GM12878 (cell line): ENCODE results near the gene LHFPL3. TPM values are rescaled to one million over a fixed set of nuclear protein-coding genes. Genes with fewer than 3 reads are reported as not detected.

Experiments used
- ATAC-seq: fragments of 200-7000 bp; cut with Tn5 transposase; 3 replicates; pipeline ENCODE4 v1.9.1; 2020; ENCODE audit warnings: mild to moderate bottlenecking, moderate library complexity
- BruUV-seq: library from RNA; stranded (reverse); fragments of 400-500 nt; replicated peaks from 2 replicates; lab custom pipeline; 2021; lab: Mats Ljungman, UMichigan
- CTCF ChIA-PET: fragments of 300-600 bp; sonication (Branson Sonifier 250); formaldehyde crosslinking; extraction: SDS; loops from one replicate; lab custom pipeline; 2021; ENCODE audit warnings: inconsistent platforms; lab: Yijun Ruan, JAX
- POLR2A ChIA-PET: fragments of 350-600 bp; formaldehyde crosslinking; extraction: SDS; loops from one replicate; lab custom pipeline; 2021; ENCODE audit warnings: inconsistent platforms; lab: Charles Lee
- RAD21 ChIA-PET: fragments of 300-600 bp; sonication (Branson Sonifier 250); formaldehyde crosslinking; loops from one replicate; lab custom pipeline; 2023; ENCODE audit warnings: antibody characterized with exemption; ENCODE audit not compliant: unreplicated experiment; lab: Charles Lee
- SMC1A ChIA-PET: fragments of 300-600 bp; sonication (Branson Sonifier 250); formaldehyde crosslinking; loops from one replicate; lab custom pipeline; 2023; ENCODE audit not compliant: unreplicated experiment, uncharacterized antibody; lab: Charles Lee
- DNase-seq: peaks from one replicate; pipeline ENCODE4 v3.0.0-alpha.2; 2011; ENCODE audit warnings: low read depth, low spot score
- FAIRE-seq: peaks from 3 replicates; lab custom pipeline; 2011; peaks lifted over from hg19 to GRCh38; lab: Jason Lieb, UNC
- H2AFZ ChIP-seq: 2 replicates; pipeline ENCODE4 v1.6.0; 2011; ENCODE audit warnings: low read depth, low read length, control low read depth; ENCODE audit not compliant: control insufficient read depth
- H3K27ac ChIP-seq: 2 replicates; pipeline ENCODE4 v1.5.1; 2011; ENCODE audit warnings: control low read depth; ENCODE audit not compliant: control insufficient read depth, insufficient read depth
- H3K27me3 ChIP-seq, 2 experiments: replicated peaks in 1 of 2; 2 replicates each; pipeline versions ENCODE4 v1.6.0 to v1.6.1; 2011; ENCODE audit warnings: low read length in 1 of 2; ENCODE audit not compliant: control insufficient read depth in 2 of 2, insufficient read depth in 2 of 2
- H3K36me3 ChIP-seq, 2 experiments: 2 replicates each; pipeline ENCODE4 v1.5.1; 2011; ENCODE audit warnings: low read length in 1 of 2; ENCODE audit not compliant: control insufficient read depth in 2 of 2, insufficient read depth in 2 of 2
- H3K4me1 ChIP-seq: 2 replicates; pipeline ENCODE4 v1.6.1; 2011; ENCODE audit warnings: mild to moderate bottlenecking, low read length, moderate library complexity, mixed read lengths; ENCODE audit not compliant: control insufficient read depth, insufficient read depth
- H3K4me2 ChIP-seq: 2 replicates; pipeline ENCODE4 v1.6.0; 2011; ENCODE audit warnings: control low read depth; ENCODE audit not compliant: control insufficient read depth, insufficient read depth
- H3K4me3 ChIP-seq: fragments of 200-600 bp; sonication (generic); 2 replicates; pipeline ENCODE4 v1.5.1; 2016
- H3K79me2 ChIP-seq: 2 replicates; pipeline ENCODE4 v1.6.0; 2011; ENCODE audit warnings: low read length; ENCODE audit not compliant: control insufficient read depth, insufficient read depth
- H3K9ac ChIP-seq: 2 replicates; pipeline ENCODE4 v1.8.0; 2011; ENCODE audit warnings: low read length, control low read depth, mixed read lengths; ENCODE audit not compliant: control insufficient read depth, insufficient read depth
- H3K9me3 ChIP-seq: replicated peaks from 3 replicates; pipeline ENCODE4 v1.5.1; 2011; ENCODE audit warnings: mild to moderate bottlenecking, low read length; ENCODE audit not compliant: control insufficient read depth, insufficient read depth
- H4K20me1 ChIP-seq: 2 replicates; pipeline ENCODE4 v1.6.0; 2011; ENCODE audit not compliant: control insufficient read depth, insufficient read depth
- IKZF2 ChIP-seq, 2 experiments: fragments of 450-650 bp; IDR thresholded peaks; 2 replicates each; pipeline ENCODE4 v1.6.1; 2017; ENCODE audit warnings: mild to moderate bottlenecking in 2 of 2, moderate library complexity in 2 of 2
- IRF4 ChIP-seq: IDR thresholded peaks from 2 replicates; pipeline ENCODE4 v1.6.1; 2011; ENCODE audit warnings: low read depth, low read length
- JUNB ChIP-seq: IDR thresholded peaks from 2 replicates; pipeline ENCODE4 v1.6.1; 2016; ENCODE audit warnings: antibody characterized with exemption, mild to moderate bottlenecking
- MTA2 ChIP-seq: fragments of 450-650 bp; IDR thresholded peaks from 2 replicates; pipeline ENCODE4 v1.6.1; 2016; ENCODE audit warnings: low read depth, mild to moderate bottlenecking, moderate library complexity
- NFYB ChIP-seq: IDR thresholded peaks from 2 replicates; pipeline ENCODE4 v1.6.1; 2011; ENCODE audit warnings: low read depth, mild to moderate bottlenecking, low read length, improper control_type of control experiment, moderate library complexity; ENCODE audit not compliant: insufficient read depth
- NR2C2 ChIP-seq: IDR thresholded peaks from 2 replicates; pipeline ENCODE4 v1.6.1; 2011; ENCODE audit warnings: borderline replicate concordance, low read depth; ENCODE audit not compliant: control insufficient read depth, insufficient read length
- RBBP5 ChIP-seq: fragments of 200-600 bp; sonication (generic); conservative IDR thresholded peaks from 2 replicates; pipeline ENCODE4 v1.6.1; 2016
- SMARCA5 ChIP-seq: fragments of 450-650 bp; IDR thresholded peaks from 2 replicates; pipeline ENCODE4 v1.6.1; 2017; ENCODE audit warnings: mild to moderate bottlenecking
- TBL1XR1 ChIP-seq: IDR thresholded peaks from 2 replicates; pipeline ENCODE4 v1.6.1; 2012; ENCODE audit warnings: low read depth, low read length, improper control_type of control experiment
- WGBS: methylation state at CpG from one replicate; pipeline ENCODE4 v1.1.6; 2016; ENCODE audit warnings: low lambda C conversion rate; ENCODE audit not compliant: insufficient replicate concordance, insufficient coverage; ENCODE audit errors: missing lambda C conversion rate; 5-methylcytosine and 5-hydroxymethylcytosine counted together
- in situ Hi-C: fragments of 300-500 bp; cut with MboI; formaldehyde crosslinking; loops from 9 replicates; pipeline ENCODE4 v1.14.3; 2018; ENCODE audit warnings: mixed read lengths
- intact Hi-C: fragments of 100-400 bp; cut with micrococcal nuclease; formaldehyde crosslinking; loops from one replicate; pipeline ENCODE4 v1.14.2; 2022; ENCODE audit not compliant: unreplicated experiment
- polyA plus RNA-seq, 11 experiments: library from polyadenylated mRNA; depleted of rRNA in 4 of 11; unstranded in 6 of 11; stranded (reverse) in 5 of 11; fragments of >200 nt; fragmentation: Nextera tagmentation in 4 of 11; fragmentation: Illumina TruSeq in 1 of 11; extraction: Ambion mirVana in 4 of 11; extraction: Trizol in 1 of 11; gene quantifications; 1 replicate in 1 of 11; 2 replicates in 10 of 11; pipeline versions ENCODE4 v1.2.1 to v1.2.3, GENCODE V29; 2011 to 2016; ENCODE audit warnings: inconsistent platforms in 2 of 11, missing spikeins in 2 of 11, low read depth in 1 of 11
- total RNA-seq, 4 experiments: library from RNA; depleted of rRNA in 3 of 4; stranded (reverse); fragments of >200 nt in 3 of 4; fragmentation: Illumina TruSeq in 1 of 4; extraction: Trizol in 1 of 4; gene quantifications; 2 replicates each; pipeline versions ENCODE4 v1.2.1 to v1.2.3, GENCODE V29; 2013 to 2021
- TF ChIP-seq, protein P1 (sequence below): IDR thresholded peaks from 2 replicates; pipeline ENCODE4 v1.6.1; 2011; ENCODE audit warnings: low read depth, mild to moderate bottlenecking, low read length, moderate library complexity, borderline replicate concordance; ENCODE audit errors: extremely low read depth

Gene LHFPL3
- total and polyA plus RNA-seq, 10 of the 15 experiments (the other 5 are each of a cell fraction or from before 2014, with no cell fraction given) = 0.09 TPM; not detected in 9

DNA sequence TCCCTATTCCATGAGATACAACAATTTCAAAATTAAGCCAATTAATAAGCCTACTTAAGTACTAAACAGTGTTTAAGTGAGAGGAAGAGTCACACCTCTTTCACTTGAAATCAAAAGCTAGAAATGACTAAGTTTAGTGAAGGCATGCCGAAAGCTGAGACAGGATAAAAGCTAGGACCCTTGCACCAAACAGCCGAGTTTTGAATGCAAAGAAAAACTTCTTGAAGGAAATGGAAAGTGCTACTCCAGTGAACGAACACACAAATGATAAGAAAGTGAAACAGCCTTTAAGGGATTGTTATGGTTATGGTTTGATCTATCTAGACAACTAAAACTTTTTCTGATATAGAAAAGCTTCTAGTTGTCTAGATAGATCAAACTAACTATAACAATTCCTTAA, 550.2 kb downstream of the LHFPL3 start:
- DNase-seq (peak; percentile 65), ATAC-seq (peak; percentile 90), FAIRE-seq (peak; percentile 23)
- SMC1A ChIA-PET = interaction anchor here (0.8 to 15.7 kb wide), 12 partner anchors 9 to 65 kb away, joined by 3 to 413 read pairs (median 4); no protein-coding TSS in a partner anchor
- no peaks in the 10 kb centered on the region for H3K27me3 ChIP-seq
- no peak overlapping the region for H3K9ac ChIP-seq
- H2AFZ ChIP-seq = peak overlapping the region; percentile 59
- no peaks in the 10 kb centered on the region; a peak in 1 of 4 replicates for H3K36me3 ChIP-seq
- H3K27ac ChIP-seq = peak overlapping the region; percentile 30; the same call in 1 of the 2 replicates
- CTCF ChIA-PET = interaction anchor here (0.8 to 12.9 kb wide), 13 partner anchors 9 to 647 kb away, joined by 3 to 298 read pairs (median 4); no protein-coding TSS in a partner anchor
- H3K9me3 ChIP-seq = peaks cover 8% of the 10 kb centered on the region; the same call in 2 of the 3 replicates
- H3K4me3 ChIP-seq = peak overlapping the region; percentile 43; the same call in 1 of the 2 replicates
- no peaks in the 10 kb centered on the region for H4K20me1 ChIP-seq
- TF ChIP-seq TBL1XR1 = no peak
- TF ChIP-seq, protein P1, sequence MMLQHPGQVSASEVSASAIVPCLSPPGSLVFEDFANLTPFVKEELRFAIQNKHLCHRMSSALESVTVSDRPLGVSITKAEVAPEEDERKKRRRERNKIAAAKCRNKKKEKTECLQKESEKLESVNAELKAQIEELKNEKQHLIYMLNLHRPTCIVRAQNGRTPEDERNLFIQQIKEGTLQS = no peak
- TF ChIP-seq IKZF2 (IDR thresholded peaks at IDR 0.05) = 0 out of 4 replicates have a peak, but pooled peaks of 1 of the 2 experiments have one; percentile 18
- peak; percentile 33; the same call in 1 of the 2 replicates for TF ChIP-seq MTA2
- no peak for TF ChIP-seq NR2C2
- TF ChIP-seq JUNB = peak; percentile 60
- TF ChIP-seq IRF4 = peak; percentile 30; the same call in 1 of the 2 replicates
- TF ChIP-seq SMARCA5 = no peak
- no peak for TF ChIP-seq RBBP5
- no peak for TF ChIP-seq NFYB
- RAD21 ChIA-PET = interaction anchor here (0.6 to 2.3 kb wide), 7 partner anchors 17 to 647 kb away, joined by 3 to 21 read pairs (median 4); no protein-coding TSS in a partner anchor
- BruUV-seq = no TSS peak
- peak overlapping the region; percentile 91 for H3K4me2 ChIP-seq
- intact Hi-C loops (no loop called here), in situ Hi-C loops (no loop called here)
- WGBS = 3% methylated on average over 3 of the region's 3 CpGs
- POLR2A ChIA-PET = interaction anchor here (0.8 to 1.5 kb wide), 3 partner anchors 12 to 83 kb away, joined by 3 to 4 read pairs (median 3); no protein-coding TSS in a partner anchor
- H3K4me1 ChIP-seq = peaks cover 15% of the 10 kb centered on the region
- no peaks in the 10 kb centered on the region for H3K79me2 ChIP-seq
